KMS-11 (cell line): ENCODE measurements around the gene WDR41.

Experiments used
- H2AFZ ChIP-seq: fragments of 200-600 bp; sonication (generic); 2 replicates; pipeline ENCODE4 v1.6.1; 2016; ENCODE audit warnings: antibody characterized with exemption, mixed run types, low read depth
- H3K27ac ChIP-seq: fragments of 200-600 bp; sonication (generic); 2 replicates; pipeline ENCODE4 v1.6.1; 2016; ENCODE audit warnings: mild to moderate bottlenecking, mixed run types
- H3K27me3 ChIP-seq: fragments of 200-600 bp; sonication (generic); 2 replicates; pipeline ENCODE4 v1.6.1; 2017; ENCODE audit warnings: mild to moderate bottlenecking, low read depth, mixed run types, moderate library complexity; ENCODE audit not compliant: insufficient read depth
- H3K36me3 ChIP-seq: fragments of 200-600 bp; sonication (generic); 2 replicates; pipeline ENCODE4 v1.6.1; 2017; ENCODE audit warnings: mild to moderate bottlenecking, mixed run types; ENCODE audit not compliant: insufficient read depth
- H3K4me1 ChIP-seq: fragments of 200-600 bp; sonication (generic); 2 replicates; pipeline ENCODE4 v1.6.1; 2016; ENCODE audit warnings: mild to moderate bottlenecking, low read depth, mixed run types; ENCODE audit not compliant: poor library complexity, severe bottlenecking
- H3K4me2 ChIP-seq: fragments of 200-600 bp; sonication (generic); 2 replicates; pipeline ENCODE4 v1.7.0; 2016; ENCODE audit warnings: mild to moderate bottlenecking, mixed run types
- H3K4me3 ChIP-seq: fragments of 200-600 bp; sonication (generic); IDR thresholded peaks from 2 replicates; pipeline ENCODE4 v1.6.1; 2017; ENCODE audit warnings: low read depth, low read length, mixed read lengths; ENCODE audit not compliant: insufficient read depth
- H3K79me2 ChIP-seq: fragments of 200-600 bp; sonication (generic); 2 replicates; pipeline ENCODE4 v1.6.1; 2016; ENCODE audit warnings: low read depth, mixed run types; ENCODE audit not compliant: insufficient read depth
- H3K9ac ChIP-seq: fragments of 200-600 bp; sonication (generic); 2 replicates; pipeline ENCODE4 v1.6.1; 2016; ENCODE audit warnings: mild to moderate bottlenecking, mixed run types
- H4K20me1 ChIP-seq: fragments of 200-600 bp; sonication (generic); 2 replicates; pipeline ENCODE4 v1.6.1; 2016; ENCODE audit warnings: mild to moderate bottlenecking, mixed run types; ENCODE audit not compliant: insufficient read depth
- CTCF ChIP-seq: fragments of 200-600 bp; sonication (generic); conservative IDR thresholded peaks from 2 replicates; pipeline ENCODE4 v1.6.1; 2017; ENCODE audit warnings: low read depth, mild to moderate bottlenecking, antibody characterized with exemption, low read length, moderate library complexity, mixed read lengths

The WDR41 gene

GRCh38 chr5:77438071-77438470, 54.0 kb downstream of the WDR41 start:
- Histone ChIP-seq H3K4me3 (no peak overlapping the region), H3K4me2 (no peak overlapping the region), H3K27me3 (no peaks in the 10 kb centered on the region), H2AFZ (no peak overlapping the region), H4K20me1 (no peaks in the 10 kb centered on the region), H3K79me2 (no peaks in the 10 kb centered on the region), H3K4me1 (no peaks in the 10 kb centered on the region), H3K36me3 (no peaks in the 10 kb centered on the region), H3K27ac (no peak overlapping the region), H3K9ac (no peak overlapping the region)
- TF ChIP-seq CTCF, result no peak

- Histone ChIP-seq H3K9ac (no peak overlapping the region), H2AFZ (no peak overlapping the region), H3K27me3 (no peaks in the 10 kb centered on the region), H3K4me2 (no peak overlapping the region), H3K79me2 (no peaks in the 10 kb centered on the region), H4K20me1 (no peaks in the 10 kb centered on the region), H3K27ac (no peak overlapping the region), H3K4me3 (no peak overlapping the region), H3K36me3 (no peaks in the 10 kb centered on the region), H3K4me1 (no peaks in the 10 kb centered on the region)
- TF ChIP-seq CTCF, result no peak
These were observed 54.9 kb downstream of the WDR41 start for GRCh38 chr5:77437194-77437593.

- Histone ChIP-seq H3K4me2 (no peak overlapping the region), H3K36me3 (no peaks in the 10 kb centered on the region), H3K4me3 (no peak overlapping the region), H2AFZ (no peak overlapping the region), H3K4me1 (no peaks in the 10 kb centered on the region), H3K27me3 (no peaks in the 10 kb centered on the region), H4K20me1 (no peaks in the 10 kb centered on the region), H3K9ac (no peak overlapping the region), H3K79me2 (no peaks in the 10 kb centered on the region), H3K27ac (no peak overlapping the region)
- TF ChIP-seq CTCF, result no peak
These were observed 60.4 kb downstream of the WDR41 start for GRCh38 chr5:77431719-77432118.

GRCh38 chr5:77431286-77431685, 60.8 kb downstream of the WDR41 start:
- Histone ChIP-seq H3K4me1 (no peaks in the 10 kb centered on the region), H2AFZ (no peak overlapping the region), H3K36me3 (no peaks in the 10 kb centered on the region), H3K9ac (no peak overlapping the region), H3K27me3 (no peaks in the 10 kb centered on the region), H3K4me2 (no peak overlapping the region), H4K20me1 (no peaks in the 10 kb centered on the region), H3K4me3 (no peak overlapping the region), H3K79me2 (no peaks in the 10 kb centered on the region), H3K27ac (no peak overlapping the region)
- TF ChIP-seq CTCF, result no peak

- no peaks in the 10 kb centered on the region for H3K4me1 ChIP-seq
- H3K4me2 ChIP-seq, result no peak overlapping the region
- no peaks in the 10 kb centered on the region for H3K27me3 ChIP-seq
- no peak for TF ChIP-seq CTCF
- H3K27ac ChIP-seq, result no peak overlapping the region
- H3K9ac ChIP-seq, result no peak overlapping the region
- H3K4me3 ChIP-seq, result no peak overlapping the region
- H2AFZ ChIP-seq, result no peak overlapping the region
- H3K79me2 ChIP-seq, result no peaks in the 10 kb centered on the region
- H4K20me1 ChIP-seq, result no peaks in the 10 kb centered on the region
- H3K36me3 ChIP-seq, result no peaks in the 10 kb centered on the region
These were observed 61.4 kb downstream of the WDR41 start for GRCh38 chr5:77430726-77431125.
